ENCODE data around the gene NOL11.

Gene NOL11

DNA sequence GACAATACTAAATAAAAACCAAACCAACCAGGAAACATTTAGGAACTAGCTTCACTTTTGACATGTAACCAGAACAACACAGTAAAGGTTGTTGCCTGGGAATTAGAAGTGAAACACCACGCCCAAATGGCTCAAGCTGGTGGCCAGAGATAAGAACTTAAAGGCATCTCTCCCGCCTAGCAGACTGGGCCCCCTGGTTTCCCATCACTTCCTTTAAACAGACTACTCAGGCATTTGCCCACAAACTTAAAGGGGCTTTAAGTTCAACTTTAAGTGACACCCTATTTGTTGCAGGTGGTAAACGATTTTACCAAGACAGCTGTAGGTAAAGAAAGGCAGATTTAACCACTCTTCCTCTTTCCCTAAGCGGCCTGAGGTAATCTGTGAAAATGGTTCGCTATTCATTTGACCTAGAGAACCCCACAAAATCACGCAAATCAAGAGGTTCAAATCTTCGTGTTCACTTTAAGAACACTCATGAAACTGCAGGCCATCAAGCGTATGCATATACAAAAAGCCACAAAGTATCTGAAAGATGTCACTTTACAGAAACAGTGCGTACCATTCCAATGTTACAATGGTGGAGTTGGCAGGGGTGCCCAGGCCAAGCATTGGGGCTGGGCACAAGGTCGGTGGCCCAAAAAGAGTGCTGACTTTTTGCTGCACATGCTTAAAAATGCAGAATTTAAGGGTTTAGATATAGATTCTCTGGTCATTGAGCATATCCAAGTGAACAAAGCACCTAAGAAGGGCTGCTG is 66.8 kb downstream of the NOL11 start:
- Histone ChIP-seq H3K36me3 (no peaks in the 10 kb centered on the region), H3K27me3 (ENCODE audit: insufficient read depth, low read depth, severe bottlenecking) (no peaks in the 10 kb centered on the region), H3K27ac (no peak overlapping the region), H3K9me3 (ENCODE audit: severe bottlenecking) (peaks cover 4% of the 10 kb centered on the region), H3K4me3 (ENCODE audit: low read depth, low read length) (no peak overlapping the region)
- TF ChIP-seq, protein P1, sequence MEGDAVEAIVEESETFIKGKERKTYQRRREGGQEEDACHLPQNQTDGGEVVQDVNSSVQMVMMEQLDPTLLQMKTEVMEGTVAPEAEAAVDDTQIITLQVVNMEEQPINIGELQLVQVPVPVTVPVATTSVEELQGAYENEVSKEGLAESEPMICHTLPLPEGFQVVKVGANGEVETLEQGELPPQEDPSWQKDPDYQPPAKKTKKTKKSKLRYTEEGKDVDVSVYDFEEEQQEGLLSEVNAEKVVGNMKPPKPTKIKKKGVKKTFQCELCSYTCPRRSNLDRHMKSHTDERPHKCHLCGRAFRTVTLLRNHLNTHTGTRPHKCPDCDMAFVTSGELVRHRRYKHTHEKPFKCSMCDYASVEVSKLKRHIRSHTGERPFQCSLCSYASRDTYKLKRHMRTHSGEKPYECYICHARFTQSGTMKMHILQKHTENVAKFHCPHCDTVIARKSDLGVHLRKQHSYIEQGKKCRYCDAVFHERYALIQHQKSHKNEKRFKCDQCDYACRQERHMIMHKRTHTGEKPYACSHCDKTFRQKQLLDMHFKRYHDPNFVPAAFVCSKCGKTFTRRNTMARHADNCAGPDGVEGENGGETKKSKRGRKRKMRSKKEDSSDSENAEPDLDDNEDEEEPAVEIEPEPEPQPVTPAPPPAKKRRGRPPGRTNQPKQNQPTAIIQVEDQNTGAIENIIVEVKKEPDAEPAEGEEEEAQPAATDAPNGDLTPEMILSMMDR (IDR thresholded peaks at IDR 0.05; ENCODE audit: low read depth, low read length): no peak
- no peak for DNase-seq

- no peak overlapping the region for H3K27ac ChIP-seq
- peaks cover 4% of the 10 kb centered on the region for H3K9me3 ChIP-seq (ENCODE audit: severe bottlenecking)
- H3K36me3 ChIP-seq: no peaks in the 10 kb centered on the region
- DNase-seq: no peak
- H3K27me3 ChIP-seq (ENCODE audit: insufficient read depth, low read depth, severe bottlenecking): no peaks in the 10 kb centered on the region
- TF ChIP-seq, protein P1 (IDR thresholded peaks at IDR 0.05; ENCODE audit: low read depth, low read length): no peak
- H3K4me3 ChIP-seq (ENCODE audit: low read depth, low read length): no peak overlapping the region
Measured at GRCh38 chr17:67785122-67785477, 67.4 kb downstream of the NOL11 start.

DNA sequence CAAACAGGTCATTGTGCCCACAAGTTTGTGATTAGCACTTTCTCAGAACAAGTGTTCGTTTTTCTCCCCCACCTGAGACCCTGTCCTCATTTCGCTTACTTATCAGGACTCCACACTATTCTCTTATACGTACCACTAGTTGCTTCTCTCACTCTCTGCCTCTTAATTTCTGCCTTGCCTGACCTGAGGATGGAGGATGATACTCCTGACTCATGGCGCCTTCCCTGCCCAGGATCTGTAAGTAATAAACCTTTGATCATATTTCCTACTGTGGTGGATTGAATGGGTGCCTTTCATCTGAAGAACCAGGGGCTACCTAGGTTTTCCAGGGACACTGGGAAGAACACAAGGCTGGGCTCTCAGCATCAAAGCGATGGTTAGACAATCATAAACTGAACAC is 67.8 kb downstream of the NOL11 start:
- H3K27me3 ChIP-seq (ENCODE audit: insufficient read depth, low read depth, severe bottlenecking): no peaks in the 10 kb centered on the region
- H3K36me3 ChIP-seq: no peaks in the 10 kb centered on the region
- H3K9me3 ChIP-seq (ENCODE audit: severe bottlenecking): peaks cover 4% of the 10 kb centered on the region
- no peak overlapping the region for H3K27ac ChIP-seq
- H3K4me3 ChIP-seq (ENCODE audit: low read depth, low read length): no peak overlapping the region
- DNase-seq: no peak
- TF ChIP-seq, protein P1 (IDR thresholded peaks at IDR 0.05; ENCODE audit: low read depth, low read length): no peak
